ENCODE measurements around the gene FKBP1A.
"Not testable (repeated sequence)": the region's sequence is repeated elsewhere in the genome, so short reads cannot be mapped to it uniquely, and the experiment has no call there.

The FKBP1A gene

GRCh38 chr20:1399678-1400366 is 7.0 kb upstream of the FKBP1A start:
- peak; percentile 53 for ATAC-seq

- not testable (repeated sequence) for ATAC-seq
Observed at GRCh38 chr20:1398185-1398584, 5.3 kb upstream of the FKBP1A start.

DNA sequence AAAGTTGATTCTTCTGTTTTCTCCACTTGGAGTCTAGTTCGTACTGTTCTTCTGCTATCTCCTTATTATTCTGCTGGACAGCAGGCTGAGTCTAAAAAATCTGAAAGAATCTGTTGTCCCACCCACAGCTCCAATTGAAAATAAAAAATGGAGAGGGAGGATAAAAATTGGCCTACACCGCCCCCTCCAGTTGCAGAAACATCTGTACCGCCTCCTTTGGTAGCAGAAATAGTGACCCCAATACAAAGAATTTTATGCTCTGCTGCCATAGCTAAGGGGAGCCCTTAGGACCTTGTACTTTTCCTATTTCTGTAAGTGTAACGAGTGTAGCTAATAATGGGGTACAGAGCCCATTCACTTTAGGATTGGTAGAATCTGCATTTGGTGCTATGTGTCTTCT is 4.9 kb upstream of the FKBP1A start:
- ATAC-seq = no peak

DNA sequence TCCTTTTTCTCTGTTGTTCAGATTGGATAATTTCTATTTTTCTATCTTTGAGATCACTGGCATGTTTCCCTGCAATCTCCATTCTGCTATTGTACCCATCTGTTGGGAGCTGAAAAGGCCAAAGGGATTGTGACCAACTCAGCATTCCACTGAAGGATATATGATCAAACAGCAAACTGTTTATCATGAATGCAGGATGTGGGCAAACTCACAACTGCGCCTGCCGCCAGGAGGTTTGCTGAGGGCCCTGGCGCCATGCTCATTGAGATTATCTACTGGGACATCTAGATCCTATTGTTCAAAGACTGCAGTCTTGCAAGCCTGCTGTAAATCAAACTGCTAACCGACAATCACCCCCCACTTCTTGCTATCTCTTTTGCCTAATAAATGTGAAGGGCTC is 3.8 kb upstream of the FKBP1A start:
- no peak for TF ChIP-seq RARB (CRISPR knock-in tag; IDR thresholded peaks at IDR 0.05)
- TF ChIP-seq, protein P1, sequence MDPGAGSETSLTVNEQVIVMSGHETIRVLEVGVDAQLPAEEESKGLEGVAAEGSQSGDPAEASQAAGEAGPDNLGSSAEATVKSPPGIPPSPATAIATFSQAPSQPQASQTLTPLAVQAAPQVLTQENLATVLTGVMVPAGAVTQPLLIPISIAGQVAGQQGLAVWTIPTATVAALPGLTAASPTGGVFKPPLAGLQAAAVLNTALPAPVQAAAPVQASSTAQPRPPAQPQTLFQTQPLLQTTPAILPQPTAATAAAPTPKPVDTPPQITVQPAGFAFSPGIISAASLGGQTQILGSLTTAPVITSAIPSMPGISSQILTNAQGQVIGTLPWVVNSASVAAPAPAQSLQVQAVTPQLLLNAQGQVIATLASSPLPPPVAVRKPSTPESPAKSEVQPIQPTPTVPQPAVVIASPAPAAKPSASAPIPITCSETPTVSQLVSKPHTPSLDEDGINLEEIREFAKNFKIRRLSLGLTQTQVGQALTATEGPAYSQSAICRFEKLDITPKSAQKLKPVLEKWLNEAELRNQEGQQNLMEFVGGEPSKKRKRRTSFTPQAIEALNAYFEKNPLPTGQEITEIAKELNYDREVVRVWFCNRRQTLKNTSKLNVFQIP (CRISPR knock-in tag; IDR thresholded peaks at IDR 0.05; ENCODE audit: borderline replicate concordance, low read depth) = no peak
- no peak for TF ChIP-seq ESRRG (CRISPR knock-in tag; IDR thresholded peaks at IDR 0.05)
- no peak for TF ChIP-seq CSDC2 (CRISPR knock-in tag; IDR thresholded peaks at IDR 0.05)
- no peak for TF ChIP-seq ZNF70 (CRISPR knock-in tag; IDR thresholded peaks at IDR 0.05)
- TF ChIP-seq, protein P2, sequence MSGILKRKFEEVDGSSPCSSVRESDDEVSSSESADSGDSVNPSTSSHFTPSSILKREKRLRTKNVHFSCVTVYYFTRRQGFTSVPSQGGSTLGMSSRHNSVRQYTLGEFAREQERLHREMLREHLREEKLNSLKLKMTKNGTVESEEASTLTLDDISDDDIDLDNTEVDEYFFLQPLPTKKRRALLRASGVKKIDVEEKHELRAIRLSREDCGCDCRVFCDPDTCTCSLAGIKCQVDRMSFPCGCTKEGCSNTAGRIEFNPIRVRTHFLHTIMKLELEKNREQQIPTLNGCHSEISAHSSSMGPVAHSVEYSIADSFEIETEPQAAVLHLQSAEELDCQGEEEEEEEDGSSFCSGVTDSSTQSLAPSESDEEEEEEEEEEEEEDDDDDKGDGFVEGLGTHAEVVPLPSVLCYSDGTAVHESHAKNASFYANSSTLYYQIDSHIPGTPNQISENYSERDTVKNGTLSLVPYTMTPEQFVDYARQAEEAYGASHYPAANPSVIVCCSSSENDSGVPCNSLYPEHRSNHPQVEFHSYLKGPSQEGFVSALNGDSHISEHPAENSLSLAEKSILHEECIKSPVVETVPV (CRISPR knock-in tag; IDR thresholded peaks at IDR 0.05) = no peak
- no peak for ATAC-seq

More for the DNA sequence above, 4.9 kb upstream of the FKBP1A start:
- TF ChIP-seq ISL1 (CRISPR knock-in tag; IDR thresholded peaks at IDR 0.05) = no peak

DNA sequence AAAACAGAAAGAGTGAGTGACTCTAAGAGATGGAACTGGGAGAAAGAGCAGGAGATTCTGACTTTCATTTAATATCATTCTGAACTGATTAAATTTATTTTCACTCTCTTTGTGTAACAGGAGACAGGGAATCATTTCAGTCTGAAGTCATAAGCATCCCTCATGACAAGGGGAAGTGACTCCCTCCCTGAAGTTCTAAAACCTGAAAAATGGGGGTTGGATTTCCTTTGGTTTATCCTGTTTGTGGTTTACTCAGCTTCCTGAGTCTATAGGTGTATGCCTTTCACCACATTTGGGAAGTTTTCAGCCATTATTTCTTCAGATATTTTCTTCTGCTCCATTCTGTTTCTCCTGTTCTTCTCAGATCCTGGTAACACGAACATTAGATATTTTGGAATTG is 3.4 kb upstream of the FKBP1A start:
- TF ChIP-seq ZNF8 (CRISPR knock-in tag; IDR thresholded peaks at IDR 0.05) (no peak), ZNF565 (CRISPR knock-in tag; conservative IDR thresholded peaks at IDR 0.05; ENCODE audit: low read depth) (no peak), RARB (CRISPR knock-in tag; IDR thresholded peaks at IDR 0.05) (no peak), ZC3H10 (CRISPR knock-in tag; IDR thresholded peaks at IDR 0.05) (no peak), TSHZ2 (CRISPR knock-in tag; IDR thresholded peaks at IDR 0.05) (no peak), BACH2 (CRISPR knock-in tag; IDR thresholded peaks at IDR 0.05; ENCODE audit: borderline replicate concordance) (no peak), OSR1 (CRISPR knock-in tag; IDR thresholded peaks at IDR 0.05) (no peak), PPARA (CRISPR knock-in tag; IDR thresholded peaks at IDR 0.05; ENCODE audit: borderline replicate concordance) (no peak), CSDC2 (CRISPR knock-in tag; IDR thresholded peaks at IDR 0.05) (no peak)
- TF ChIP-seq, protein P1 (CRISPR knock-in tag; IDR thresholded peaks at IDR 0.05; ENCODE audit: borderline replicate concordance, low read depth) = no peak
- TF ChIP-seq, protein P2 (CRISPR knock-in tag; IDR thresholded peaks at IDR 0.05) = no peak
- ATAC-seq = no peak

DNA sequence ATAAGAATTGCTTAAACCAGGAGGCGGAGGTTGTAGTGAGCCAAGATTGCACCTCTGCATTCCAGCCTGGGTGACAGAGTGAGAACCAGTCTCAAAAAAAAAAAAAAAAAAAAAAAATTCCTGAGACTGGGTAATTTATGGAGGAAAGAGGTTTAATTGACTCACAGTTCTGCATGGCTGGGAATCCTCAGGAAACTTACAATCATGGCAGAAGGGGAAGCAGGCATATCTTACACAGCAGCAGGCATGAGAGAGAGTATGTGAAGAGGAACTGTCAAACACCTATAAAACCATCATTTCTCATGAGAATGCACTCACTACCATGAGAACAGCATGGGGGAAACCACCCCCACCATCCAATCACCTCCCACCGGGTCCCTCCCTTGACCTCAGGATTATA is 1.8 kb upstream of the FKBP1A start:
- TF ChIP-seq ISL1 (CRISPR knock-in tag; IDR thresholded peaks at IDR 0.05) (no peak), ZC3H10 (CRISPR knock-in tag; IDR thresholded peaks at IDR 0.05) (no peak), BACH2 (CRISPR knock-in tag; IDR thresholded peaks at IDR 0.05; ENCODE audit: borderline replicate concordance) (no peak), TOX (CRISPR knock-in tag; IDR thresholded peaks at IDR 0.05; ENCODE audit: borderline replicate concordance) (no peak), RARB (CRISPR knock-in tag; IDR thresholded peaks at IDR 0.05) (no peak), ZNF70 (CRISPR knock-in tag; IDR thresholded peaks at IDR 0.05) (no peak), ZFP3 (CRISPR knock-in tag; IDR thresholded peaks at IDR 0.05) (no peak), ZNF565 (CRISPR knock-in tag; conservative IDR thresholded peaks at IDR 0.05; ENCODE audit: low read depth) (no peak), ZNF8 (CRISPR knock-in tag; IDR thresholded peaks at IDR 0.05) (no peak), TSHZ2 (CRISPR knock-in tag; IDR thresholded peaks at IDR 0.05) (no peak)
- TF ChIP-seq, protein P1 (CRISPR knock-in tag; IDR thresholded peaks at IDR 0.05; ENCODE audit: borderline replicate concordance, low read depth) = no peak
- ATAC-seq = no peak
